IMR-90 (cell line): Measurements from ENCODE around the gene NPTX1.

Experiments
- CEBPB ChIP-seq: IDR thresholded peaks from 2 replicates; pipeline ENCODE4 v1.6.1; 2012; ENCODE audit warnings: low read depth, low read length, improper control_type of control experiment
- CTCF ChIP-seq: conservative IDR thresholded peaks from 2 replicates; pipeline ENCODE4 v1.5.1; 2012; ENCODE audit warnings: mild to moderate bottlenecking, low read depth, low read length, improper control_type of control experiment
- FOS ChIP-seq: fragments of 150-350 bp; IDR thresholded peaks from 2 replicates; pipeline ENCODE4 v1.6.1; 2016; ENCODE audit warnings: low read depth, low read length
- MAFK ChIP-seq: IDR thresholded peaks from 2 replicates; pipeline ENCODE4 v1.6.1; 2012; ENCODE audit warnings: low read depth, low read length, improper control_type of control experiment
- MAZ ChIP-seq: IDR thresholded peaks from 2 replicates; pipeline ENCODE4 v1.6.1; 2012; ENCODE audit warnings: low read depth, mild to moderate bottlenecking, low read length, improper control_type of control experiment, moderate library complexity, borderline replicate concordance
- MXI1 ChIP-seq: IDR thresholded peaks from 2 replicates; pipeline ENCODE4 v1.6.1; 2012; ENCODE audit warnings: low read depth, mild to moderate bottlenecking, low read length, moderate library complexity, borderline replicate concordance
- NFE2L2 ChIP-seq: fragments of 150-350 bp; IDR thresholded peaks from 2 replicates; pipeline ENCODE4 v1.6.1; 2016; ENCODE audit warnings: low read depth, mild to moderate bottlenecking, low read length
- POLR2A ChIP-seq: IDR thresholded peaks from 2 replicates; pipeline ENCODE4 v1.6.1; 2012; ENCODE audit warnings: mild to moderate bottlenecking, low read depth, low read length
- RAD21 ChIP-seq: IDR thresholded peaks from 2 replicates; pipeline ENCODE4 v1.6.1; 2012; ENCODE audit warnings: low read length, improper control_type of control experiment
- RFX5 ChIP-seq: IDR thresholded peaks from 2 replicates; pipeline ENCODE4 v1.8.0; 2012; ENCODE audit warnings: low read depth, mild to moderate bottlenecking, low read length, moderate library complexity
- SMC3 ChIP-seq: fragments of 150-350 bp; IDR thresholded peaks from 2 replicates; pipeline ENCODE4 v1.6.1; 2016; ENCODE audit warnings: low read depth, mild to moderate bottlenecking, antibody characterized with exemption, low read length, moderate library complexity
- USF2 ChIP-seq: fragments of 150-350 bp; IDR thresholded peaks from 2 replicates; pipeline ENCODE4 v1.6.1; 2017; ENCODE audit warnings: mild to moderate bottlenecking, antibody characterized with exemption, low read length, low read depth
- TF ChIP-seq, protein P1 (sequence below): fragments of 150-350 bp; IDR thresholded peaks from 2 replicates; pipeline ENCODE4 v1.6.1; 2016; ENCODE audit warnings: low read depth, mild to moderate bottlenecking, low read length, moderate library complexity, borderline replicate concordance

DNA sequence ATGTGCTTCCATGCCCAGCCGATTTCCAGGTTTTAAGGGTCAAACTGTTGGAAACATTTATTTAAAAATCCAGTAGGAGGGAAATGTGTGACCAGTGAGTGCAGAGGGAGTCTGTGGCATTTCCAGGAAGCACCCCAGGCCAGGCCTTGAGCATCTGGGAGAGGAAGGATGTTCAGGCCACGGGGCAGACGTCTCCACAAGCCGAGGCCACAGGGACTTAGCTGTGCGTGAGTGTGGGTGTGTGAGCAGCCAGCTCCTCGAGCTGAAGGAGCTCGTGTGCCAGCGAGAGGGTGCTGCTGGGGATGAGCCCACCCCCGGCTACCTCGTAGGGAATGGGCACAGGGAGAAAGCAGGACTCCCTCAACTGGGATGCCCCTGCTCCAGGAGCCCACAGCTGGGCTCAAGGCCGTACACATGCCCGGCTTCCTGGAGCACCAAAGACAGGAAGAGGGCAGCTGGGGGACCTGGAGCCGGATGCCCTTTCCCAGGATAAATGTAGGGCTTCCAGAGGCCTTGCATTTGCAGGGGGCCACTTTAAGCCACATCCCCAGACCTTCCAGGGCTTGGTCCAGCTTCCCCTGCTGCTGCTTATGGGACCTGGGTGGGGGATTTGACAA lies 12.5 kb downstream of the NPTX1 start:
- TF ChIP-seq CTCF (no peak), POLR2A (no peak), USF2 (no peak), RFX5 (no peak), SMC3 (no peak), MXI1 (no peak), CEBPB (no peak), RAD21 (no peak), MAFK (no peak), MAZ (no peak), FOS (no peak), NFE2L2 (no peak)
- TF ChIP-seq, protein P1, sequence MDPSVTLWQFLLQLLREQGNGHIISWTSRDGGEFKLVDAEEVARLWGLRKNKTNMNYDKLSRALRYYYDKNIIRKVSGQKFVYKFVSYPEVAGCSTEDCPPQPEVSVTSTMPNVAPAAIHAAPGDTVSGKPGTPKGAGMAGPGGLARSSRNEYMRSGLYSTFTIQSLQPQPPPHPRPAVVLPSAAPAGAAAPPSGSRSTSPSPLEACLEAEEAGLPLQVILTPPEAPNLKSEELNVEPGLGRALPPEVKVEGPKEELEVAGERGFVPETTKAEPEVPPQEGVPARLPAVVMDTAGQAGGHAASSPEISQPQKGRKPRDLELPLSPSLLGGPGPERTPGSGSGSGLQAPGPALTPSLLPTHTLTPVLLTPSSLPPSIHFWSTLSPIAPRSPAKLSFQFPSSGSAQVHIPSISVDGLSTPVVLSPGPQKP, result no peak
